BJ (cell line): ENCODE data around the gene SPAG8. TPM values are rescaled to one million over a fixed set of nuclear protein-coding genes. Genes with fewer than 3 reads are reported as not detected.

ENCODE experiments used
- CTCF ChIA-PET: fragments of 350-600 bp; formaldehyde crosslinking; extraction: SDS; loops from one replicate; lab custom pipeline; 2021; ENCODE audit warnings: antibody characterized with exemption, inconsistent platforms; lab: Yijun Ruan, JAX
- POLR2A ChIA-PET: fragments of 300-600 bp; sonication (Branson Sonifier 250); formaldehyde crosslinking; extraction: SDS; loops from one replicate; lab custom pipeline; 2021; ENCODE audit warnings: antibody characterized with exemption; lab: Charles Lee
- DNase-seq: peaks from one replicate; pipeline ENCODE4 v3.0.0-alpha.2; 2011; ENCODE audit warnings: low read depth
- H3K27me3 ChIP-seq: 2 replicates; pipeline ENCODE4 v1.6.0; 2011; ENCODE audit warnings: low read length; ENCODE audit not compliant: control insufficient read depth, insufficient read depth
- H3K36me3 ChIP-seq: 2 replicates; pipeline ENCODE4 v1.5.1; 2011; ENCODE audit warnings: low read length; ENCODE audit not compliant: control insufficient read depth, insufficient read depth
- H3K4me3 ChIP-seq: 2 replicates; pipeline ENCODE4 v1.5.1; 2011; ENCODE audit warnings: low read depth, mild to moderate bottlenecking, control low read depth, low read length
- polyA plus RNA-seq: library from polyadenylated mRNA; depleted of rRNA; stranded (reverse); fragments of >200 nt; gene quantifications from 2 replicates; pipeline ENCODE4 v1.2.3, GENCODE V29; 2011
- TF ChIP-seq, protein P1 (sequence below): IDR thresholded peaks from 2 replicates; pipeline ENCODE4 v1.5.1; 2011; ENCODE audit warnings: low read depth, mild to moderate bottlenecking, control low read depth, inconsistent platforms, low read length, moderate library complexity; ENCODE audit not compliant: insufficient read depth

SPAG8 gene
- polyA plus RNA-seq, 1 experiment = 0.85 TPM

DNA sequence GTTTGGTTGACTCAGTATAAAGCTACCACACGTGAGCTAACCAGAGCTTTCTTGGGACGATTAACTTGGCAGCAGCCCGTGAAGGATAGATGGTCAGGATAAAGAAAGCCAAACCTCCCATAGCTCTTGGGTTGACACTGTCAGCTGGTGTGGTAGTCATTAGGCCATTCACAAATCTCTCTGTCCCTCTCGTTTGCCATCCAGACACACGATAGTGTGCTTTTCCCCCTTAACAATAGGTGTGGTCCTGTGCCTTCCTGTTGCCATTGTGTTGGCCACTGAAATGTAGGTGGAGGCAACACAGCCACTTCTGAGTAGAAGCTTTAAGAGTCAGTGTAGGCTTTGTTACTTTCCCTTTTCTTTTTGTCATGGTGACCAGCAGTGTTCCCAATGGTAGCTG, 46.4 kb upstream of the SPAG8 start:
- TF ChIP-seq, protein P1, sequence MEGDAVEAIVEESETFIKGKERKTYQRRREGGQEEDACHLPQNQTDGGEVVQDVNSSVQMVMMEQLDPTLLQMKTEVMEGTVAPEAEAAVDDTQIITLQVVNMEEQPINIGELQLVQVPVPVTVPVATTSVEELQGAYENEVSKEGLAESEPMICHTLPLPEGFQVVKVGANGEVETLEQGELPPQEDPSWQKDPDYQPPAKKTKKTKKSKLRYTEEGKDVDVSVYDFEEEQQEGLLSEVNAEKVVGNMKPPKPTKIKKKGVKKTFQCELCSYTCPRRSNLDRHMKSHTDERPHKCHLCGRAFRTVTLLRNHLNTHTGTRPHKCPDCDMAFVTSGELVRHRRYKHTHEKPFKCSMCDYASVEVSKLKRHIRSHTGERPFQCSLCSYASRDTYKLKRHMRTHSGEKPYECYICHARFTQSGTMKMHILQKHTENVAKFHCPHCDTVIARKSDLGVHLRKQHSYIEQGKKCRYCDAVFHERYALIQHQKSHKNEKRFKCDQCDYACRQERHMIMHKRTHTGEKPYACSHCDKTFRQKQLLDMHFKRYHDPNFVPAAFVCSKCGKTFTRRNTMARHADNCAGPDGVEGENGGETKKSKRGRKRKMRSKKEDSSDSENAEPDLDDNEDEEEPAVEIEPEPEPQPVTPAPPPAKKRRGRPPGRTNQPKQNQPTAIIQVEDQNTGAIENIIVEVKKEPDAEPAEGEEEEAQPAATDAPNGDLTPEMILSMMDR = no peak
- Histone ChIP-seq H3K36me3 (no peaks in the 10 kb centered on the region), H3K27me3 (peaks cover 12% of the 10 kb centered on the region), H3K4me3 (no peak overlapping the region)
- POLR2A ChIA-PET = no interaction called here
- DNase-seq = no peak
- CTCF ChIA-PET = interaction anchor here (1.1 to 4.6 kb wide), 6 partner anchors 9 to 87 kb away, joined by 3 to 21 read pairs (median 5); no protein-coding TSS in a partner anchor

DNA sequence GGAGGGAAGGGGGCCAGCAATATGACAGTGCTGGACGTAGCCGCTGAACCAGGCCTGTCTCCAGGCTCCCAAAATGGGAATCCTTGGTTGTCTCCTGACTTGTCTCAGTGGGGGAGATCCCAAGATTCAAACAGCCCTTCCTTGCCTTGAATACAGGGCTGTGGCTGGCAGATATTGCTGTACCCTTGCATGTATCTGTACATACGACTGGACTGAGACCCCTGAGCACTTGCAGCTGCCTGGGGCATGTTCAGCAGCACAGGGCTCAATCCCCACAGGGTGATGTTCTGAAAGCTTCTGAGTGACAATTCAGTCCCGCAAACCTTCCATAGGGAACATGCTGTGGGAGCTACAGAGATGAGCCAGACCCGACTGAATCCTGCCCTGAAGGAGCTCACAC, 44.8 kb upstream of the SPAG8 start:
- POLR2A ChIA-PET = no interaction called here
- CTCF ChIA-PET = interaction anchor here (1.4 to 4.6 kb wide), 4 partner anchors 11 to 89 kb away, joined by 3 to 21 read pairs (median 10); no protein-coding TSS in a partner anchor
- TF ChIP-seq, protein P1 = no peak

GRCh38 chr9:35856206-35856605, 44.1 kb upstream of the SPAG8 start:
- no peaks in the 10 kb centered on the region for H3K36me3 ChIP-seq
- ChIA-PET CTCF (interaction anchor here (0.6 to 4.6 kb wide), 6 partner anchors 9 to 63 kb away, joined by 3 to 21 read pairs (median 3); partner anchors contain the start of gene TMEM8B), POLR2A (no interaction called here)
- H3K4me3 ChIP-seq = no peak overlapping the region
- TF ChIP-seq, protein P1 = no peak
- peaks cover 4% of the 10 kb centered on the region for H3K27me3 ChIP-seq
- no peak for DNase-seq

More for the DNA sequence above, 44.8 kb upstream of the SPAG8 start:
- no peak overlapping the region for H3K4me3 ChIP-seq
- H3K36me3 ChIP-seq = no peaks in the 10 kb centered on the region
- peaks cover 7% of the 10 kb centered on the region for H3K27me3 ChIP-seq
- DNase-seq = no peak

DNA sequence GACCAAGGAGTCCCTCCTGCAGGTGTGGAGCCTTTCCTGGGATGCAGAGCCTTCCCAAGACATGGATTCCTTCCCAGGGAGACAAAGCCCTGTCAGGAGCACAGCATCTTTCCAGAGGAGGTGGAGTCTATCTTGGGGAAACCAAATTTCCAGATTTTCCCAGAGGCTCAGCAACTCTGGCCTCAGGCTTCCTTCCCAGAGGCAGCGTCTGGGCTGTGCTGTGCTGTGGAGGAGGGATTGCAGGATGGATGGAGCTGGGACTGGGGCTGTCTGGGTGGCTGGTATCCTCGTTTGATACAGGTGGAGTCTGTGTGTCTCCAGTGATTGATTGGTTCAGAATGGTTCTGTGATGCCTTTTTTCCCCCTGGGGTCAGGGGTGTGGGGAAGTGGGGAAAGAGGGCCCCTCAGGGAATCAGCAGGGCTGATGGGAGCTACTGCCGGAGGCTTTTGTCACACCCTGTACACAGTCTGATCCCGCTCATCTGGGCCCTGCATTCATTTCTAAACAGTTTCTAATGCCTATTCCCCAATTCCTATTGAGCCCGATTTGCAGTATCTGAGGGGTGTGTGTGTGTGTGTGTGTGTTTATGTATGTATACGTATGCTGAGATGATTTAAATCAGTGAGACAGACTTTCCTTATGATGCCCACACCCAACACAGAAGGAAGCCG, 42.2 kb upstream of the SPAG8 start:
- TF ChIP-seq, protein P1 = no peak
- H3K27me3 ChIP-seq = no peaks in the 10 kb centered on the region; the same call in 1 of the 2 replicates
- DNase-seq = no peak
- POLR2A ChIA-PET = no interaction called here
- H3K36me3 ChIP-seq = no peaks in the 10 kb centered on the region
- H3K4me3 ChIP-seq = no peak overlapping the region
- CTCF ChIA-PET = interaction anchor here (1.0 to 1.3 kb wide), 2 partner anchors 9 to 91 kb away, joined by 3 to 4 read pairs; no protein-coding TSS in a partner anchor
